ENCODE measurements around the gene DCLK3.

DCLK3 gene

GRCh38 chr3:36796161-36796560 is 31.8 kb upstream of the DCLK3 start:
- FAIRE-seq (no peak), DNase-seq (ENCODE audit: insufficient read length, low spot score) (no peak)
- TF ChIP-seq POLR2A (IDR thresholded peaks at IDR 0.05; ENCODE audit: low read depth, low read length) (no peak), PAX5 (IDR thresholded peaks at IDR 0.05; ENCODE audit: insufficient read depth, low read length, severe bottlenecking) (no peak), SPI1 (IDR thresholded peaks at IDR 0.05; ENCODE audit: low read depth, low read length) (no peak), TAF1 (IDR thresholded peaks at IDR 0.05; ENCODE audit: low read depth, low read length) (no peak), POLR2AphosphoS5 (IDR thresholded peaks at IDR 0.05; ENCODE audit: low read depth, low read length) (no peak), POU2F2 (IDR thresholded peaks at IDR 0.05; ENCODE audit: low read depth, low read length) (no peak)

- TF ChIP-seq TAF1 (IDR thresholded peaks at IDR 0.05; ENCODE audit: low read depth, low read length) (no peak), POLR2A (IDR thresholded peaks at IDR 0.05; ENCODE audit: low read depth, low read length) (no peak), SPI1 (IDR thresholded peaks at IDR 0.05; ENCODE audit: low read depth, low read length) (peak; percentile 59)
- FAIRE-seq, result no peak
- DNase-seq (ENCODE audit: insufficient read length, low spot score), result no peak
Observed at GRCh38 chr3:36795622-36796021, 31.3 kb upstream of the DCLK3 start.

- TF ChIP-seq POU2F2 (IDR thresholded peaks at IDR 0.05; ENCODE audit: low read depth, low read length), result no peak
- TF ChIP-seq SPI1 (IDR thresholded peaks at IDR 0.05; ENCODE audit: low read depth, low read length), result no peak
- TF ChIP-seq POLR2AphosphoS5 (IDR thresholded peaks at IDR 0.05; ENCODE audit: low read depth, low read length), result no peak
- no peak for TF ChIP-seq POLR2A (IDR thresholded peaks at IDR 0.05; ENCODE audit: low read depth, low read length)
- TF ChIP-seq PAX5 (IDR thresholded peaks at IDR 0.05; ENCODE audit: insufficient read depth, low read length, severe bottlenecking), result no peak
- no peak for TF ChIP-seq TAF1 (IDR thresholded peaks at IDR 0.05; ENCODE audit: low read depth, low read length)
- no peak for DNase-seq (ENCODE audit: insufficient read length, low spot score)
- FAIRE-seq, result no peak
Observed at GRCh38 chr3:36792342-36792741, 28.0 kb upstream of the DCLK3 start.

GRCh38 chr3:36790765-36791164 is 26.4 kb upstream of the DCLK3 start:
- DNase-seq (ENCODE audit: insufficient read length, low spot score) (no peak), FAIRE-seq (no peak)
- TF ChIP-seq POLR2AphosphoS5 (IDR thresholded peaks at IDR 0.05; ENCODE audit: low read depth, low read length) (no peak), POLR2A (IDR thresholded peaks at IDR 0.05; ENCODE audit: low read depth, low read length) (no peak), PAX5 (IDR thresholded peaks at IDR 0.05; ENCODE audit: insufficient read depth, low read length, severe bottlenecking) (no peak), POU2F2 (IDR thresholded peaks at IDR 0.05; ENCODE audit: low read depth, low read length) (no peak), SPI1 (IDR thresholded peaks at IDR 0.05; ENCODE audit: low read depth, low read length) (no peak), TAF1 (IDR thresholded peaks at IDR 0.05; ENCODE audit: low read depth, low read length) (no peak)

- DNase-seq (ENCODE audit: insufficient read length, low spot score) (no peak), FAIRE-seq (no peak)
- TF ChIP-seq TAF1 (IDR thresholded peaks at IDR 0.05; ENCODE audit: low read depth, low read length) (no peak), POU2F2 (IDR thresholded peaks at IDR 0.05; ENCODE audit: low read depth, low read length) (no peak), POLR2AphosphoS5 (IDR thresholded peaks at IDR 0.05; ENCODE audit: low read depth, low read length) (no peak), SPI1 (IDR thresholded peaks at IDR 0.05; ENCODE audit: low read depth, low read length) (no peak), PAX5 (IDR thresholded peaks at IDR 0.05; ENCODE audit: insufficient read depth, low read length, severe bottlenecking) (no peak), POLR2A (IDR thresholded peaks at IDR 0.05; ENCODE audit: low read depth, low read length) (no peak)
Observed at GRCh38 chr3:36786921-36787890, 22.9 kb upstream of the DCLK3 start.

- no peak for FAIRE-seq
- DNase-seq (ENCODE audit: insufficient read length, low spot score), result no peak
- no peak for TF ChIP-seq TAF1 (IDR thresholded peaks at IDR 0.05; ENCODE audit: low read depth, low read length)
- no peak for TF ChIP-seq SPI1 (IDR thresholded peaks at IDR 0.05; ENCODE audit: low read depth, low read length)
- no peak for TF ChIP-seq POU2F2 (IDR thresholded peaks at IDR 0.05; ENCODE audit: low read depth, low read length)
Observed at GRCh38 chr3:36784138-36784635, 19.8 kb upstream of the DCLK3 start.

GRCh38 chr3:36777424-36778218 is 13.3 kb upstream of the DCLK3 start:
- TF ChIP-seq PAX5 (IDR thresholded peaks at IDR 0.05; ENCODE audit: insufficient read depth, low read length, severe bottlenecking) (no peak), SPI1 (IDR thresholded peaks at IDR 0.05; ENCODE audit: low read depth, low read length) (peak; percentile 20; the same call in 1 of the 2 replicates), POLR2A (IDR thresholded peaks at IDR 0.05; ENCODE audit: low read depth, low read length) (no peak)
- no peak for FAIRE-seq

GRCh38 chr3:36776436-36776835 is 12.1 kb upstream of the DCLK3 start:
- FAIRE-seq (no peak), DNase-seq (ENCODE audit: insufficient read length, low spot score) (no peak)
- TF ChIP-seq PAX5 (IDR thresholded peaks at IDR 0.05; ENCODE audit: insufficient read depth, low read length, severe bottlenecking), result no peak
- TF ChIP-seq POLR2A (IDR thresholded peaks at IDR 0.05; ENCODE audit: low read depth, low read length), result no peak
- no peak for TF ChIP-seq POU2F2 (IDR thresholded peaks at IDR 0.05; ENCODE audit: low read depth, low read length)
- no peak for TF ChIP-seq SPI1 (IDR thresholded peaks at IDR 0.05; ENCODE audit: low read depth, low read length)
- TF ChIP-seq TAF1 (IDR thresholded peaks at IDR 0.05; ENCODE audit: low read depth, low read length), result no peak
- no peak for TF ChIP-seq POLR2AphosphoS5 (IDR thresholded peaks at IDR 0.05; ENCODE audit: low read depth, low read length)

More at GRCh38 chr3:36777424-36778218, 13.3 kb upstream of the DCLK3 start:
- no peak for DNase-seq (ENCODE audit: insufficient read length, low spot score)

- FAIRE-seq, result no peak
Observed at GRCh38 chr3:36774052-36774451, 9.7 kb upstream of the DCLK3 start.

More at GRCh38 chr3:36774052-36774451, 9.7 kb upstream of the DCLK3 start:
- TF ChIP-seq PAX5 (IDR thresholded peaks at IDR 0.05; ENCODE audit: insufficient read depth, low read length, severe bottlenecking) (no peak), POLR2A (IDR thresholded peaks at IDR 0.05; ENCODE audit: low read depth, low read length) (no peak), SPI1 (IDR thresholded peaks at IDR 0.05; ENCODE audit: low read depth, low read length) (no peak), POLR2AphosphoS5 (IDR thresholded peaks at IDR 0.05; ENCODE audit: low read depth, low read length) (no peak), POU2F2 (IDR thresholded peaks at IDR 0.05; ENCODE audit: low read depth, low read length) (no peak), TAF1 (IDR thresholded peaks at IDR 0.05; ENCODE audit: low read depth, low read length) (no peak)
- DNase-seq (ENCODE audit: insufficient read length, low spot score), result no peak

Data from GM12891 (cell line).